Measurements from ENCODE around the gene TALDO1. TPM values are rescaled to one million over a fixed set of nuclear protein-coding genes. Genes with fewer than 3 reads are reported as not detected.

Gene TALDO1
- 100 to 1,000 TPM; 132 to 232 TPM for total RNA-seq

DNA sequence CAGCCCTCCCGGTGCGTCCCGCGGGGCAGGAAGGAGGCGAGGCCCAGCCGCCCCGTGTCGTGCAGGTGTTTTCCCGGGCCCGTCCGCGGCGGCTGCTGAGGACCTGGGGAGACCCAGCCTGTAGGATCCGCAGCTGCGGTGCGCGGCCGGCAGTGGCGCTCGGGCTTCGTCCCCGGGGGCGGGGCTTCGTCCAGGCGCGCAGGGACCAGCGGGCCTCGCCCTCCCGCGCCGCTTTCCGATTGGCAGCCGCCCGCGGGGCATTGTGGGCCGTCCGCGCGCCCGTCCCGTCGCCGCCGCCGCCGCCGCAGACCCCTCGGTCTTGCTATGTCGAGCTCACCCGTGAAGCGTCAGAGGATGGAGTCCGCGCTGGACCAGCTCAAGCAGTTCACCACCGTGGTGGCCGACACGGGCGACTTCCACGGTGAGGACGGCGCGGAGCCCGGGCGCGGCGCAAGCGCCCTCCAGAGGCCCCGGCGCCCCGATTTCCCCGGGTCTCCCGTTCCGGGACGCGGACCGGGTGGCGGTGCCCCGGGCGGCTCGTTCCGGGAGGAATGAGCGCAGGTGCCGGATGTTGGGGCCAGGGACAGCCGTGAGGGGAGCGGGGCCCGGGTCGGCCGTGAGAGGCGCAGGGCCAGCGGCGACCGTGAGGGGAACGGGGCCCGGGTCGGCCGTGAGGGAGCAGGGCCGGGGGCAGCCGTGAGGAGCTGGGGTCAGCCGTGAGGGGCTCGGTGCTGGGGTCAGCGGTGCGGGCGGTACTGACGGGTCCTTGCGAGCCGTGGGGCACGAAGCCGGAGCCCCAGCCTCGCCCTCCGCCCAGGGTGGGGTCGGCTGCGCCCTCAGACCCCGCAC, at the start of gene TALDO1:
Gene TALDO1, plus strand, starts transcription at position 307 of the 849 bp plus-strand sequence. Its CDS starts 18 bp downstream, at position 325.
- Histone ChIP-seq H3K4me3 (peak within 1 kb of the TSS; percentile 90), H3K4me1 (ENCODE audit: control insufficient read depth in 1 of 2, low read depth in 2 of 2) (peaks cover 19 to 32% of the 10 kb centered on the region in 2 donors), H3K9me3 (no peaks in the 10 kb centered on the region), H3K36me3 (no peaks in the 10 kb centered on the region), H3K27me3 (replicated peaks; ENCODE audit: insufficient read depth) (no peaks in the 10 kb centered on the region), H3K27ac (peak within 1 kb of the TSS; percentile 86 to 93)
- TF ChIP-seq, protein P1, sequence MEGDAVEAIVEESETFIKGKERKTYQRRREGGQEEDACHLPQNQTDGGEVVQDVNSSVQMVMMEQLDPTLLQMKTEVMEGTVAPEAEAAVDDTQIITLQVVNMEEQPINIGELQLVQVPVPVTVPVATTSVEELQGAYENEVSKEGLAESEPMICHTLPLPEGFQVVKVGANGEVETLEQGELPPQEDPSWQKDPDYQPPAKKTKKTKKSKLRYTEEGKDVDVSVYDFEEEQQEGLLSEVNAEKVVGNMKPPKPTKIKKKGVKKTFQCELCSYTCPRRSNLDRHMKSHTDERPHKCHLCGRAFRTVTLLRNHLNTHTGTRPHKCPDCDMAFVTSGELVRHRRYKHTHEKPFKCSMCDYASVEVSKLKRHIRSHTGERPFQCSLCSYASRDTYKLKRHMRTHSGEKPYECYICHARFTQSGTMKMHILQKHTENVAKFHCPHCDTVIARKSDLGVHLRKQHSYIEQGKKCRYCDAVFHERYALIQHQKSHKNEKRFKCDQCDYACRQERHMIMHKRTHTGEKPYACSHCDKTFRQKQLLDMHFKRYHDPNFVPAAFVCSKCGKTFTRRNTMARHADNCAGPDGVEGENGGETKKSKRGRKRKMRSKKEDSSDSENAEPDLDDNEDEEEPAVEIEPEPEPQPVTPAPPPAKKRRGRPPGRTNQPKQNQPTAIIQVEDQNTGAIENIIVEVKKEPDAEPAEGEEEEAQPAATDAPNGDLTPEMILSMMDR (IDR thresholded peaks at IDR 0.05) = no peak
- ATAC-seq (ENCODE audit: insufficient number of reproducible peaks, low FRiP score, low read depth) (peak; percentile 73), DNase-seq (ENCODE audit: low spot score) (peak; percentile 56)

DNA sequence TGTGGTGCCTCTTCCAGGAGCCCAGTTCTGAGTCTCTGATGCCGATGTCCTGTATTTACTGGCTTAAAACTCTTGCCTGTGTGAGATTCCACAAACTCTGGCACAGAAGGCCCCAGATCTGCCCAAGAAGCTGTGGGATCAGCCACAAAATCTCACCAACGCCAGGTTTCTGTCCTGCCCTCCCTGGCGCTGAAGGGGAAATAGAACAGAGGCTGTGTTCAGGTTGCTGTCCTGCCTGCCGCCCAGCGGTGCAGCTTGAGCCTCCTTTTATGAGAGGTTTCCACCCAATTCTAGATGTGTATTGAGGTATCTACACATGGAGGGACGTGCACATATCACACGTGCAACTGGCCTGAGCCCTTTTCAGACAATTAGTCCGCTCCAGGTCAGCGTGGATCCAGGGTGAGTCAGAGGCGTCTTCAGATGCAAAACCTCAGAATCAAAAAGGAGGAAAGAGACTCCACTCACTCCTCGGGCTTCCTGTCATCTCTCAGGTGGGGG, 49.4 kb upstream of the TALDO1 start:
- H3K4me1 ChIP-seq (ENCODE audit: control insufficient read depth in 1 of 2, low read depth in 2 of 2) = peaks cover 28 to 48% of the 10 kb centered on the region in 2 donors

GRCh38 chr11:698493-699115, 48.7 kb upstream of the TALDO1 start:
- Histone ChIP-seq H3K36me3 (peaks cover 8% of the 10 kb centered on the region), H3K9me3 (no peaks in the 10 kb centered on the region), H3K27ac (peak overlapping the region in 1 of 2 donors; percentile 99), H3K4me3 (no peak overlapping the region), H3K4me1 (ENCODE audit: control insufficient read depth in 1 of 2, low read depth in 2 of 2) (peaks cover 31 to 48% of the 10 kb centered on the region in 2 donors), H3K27me3 (replicated peaks; ENCODE audit: insufficient read depth) (no peaks in the 10 kb centered on the region)
- ATAC-seq (ENCODE audit: insufficient number of reproducible peaks, low FRiP score, low read depth) = no peak
- DNase-seq (ENCODE audit: low spot score) = no peak
- TF ChIP-seq, protein P1 (IDR thresholded peaks at IDR 0.05) = no peak

More for the DNA sequence above, 49.4 kb upstream of the TALDO1 start:
- H3K36me3 ChIP-seq = peaks cover 8% of the 10 kb centered on the region
- H3K4me3 ChIP-seq = peak overlapping the region; percentile 97
- H3K27me3 ChIP-seq (replicated peaks; ENCODE audit: insufficient read depth) = no peaks in the 10 kb centered on the region
- DNase-seq (ENCODE audit: low spot score) = no peak
- no peaks in the 10 kb centered on the region for H3K9me3 ChIP-seq
- peak overlapping the region; percentile 70 to 99 for H3K27ac ChIP-seq
- ATAC-seq (ENCODE audit: insufficient number of reproducible peaks, low FRiP score, low read depth) = no peak
- TF ChIP-seq, protein P1 (IDR thresholded peaks at IDR 0.05) = no peak

DNA sequence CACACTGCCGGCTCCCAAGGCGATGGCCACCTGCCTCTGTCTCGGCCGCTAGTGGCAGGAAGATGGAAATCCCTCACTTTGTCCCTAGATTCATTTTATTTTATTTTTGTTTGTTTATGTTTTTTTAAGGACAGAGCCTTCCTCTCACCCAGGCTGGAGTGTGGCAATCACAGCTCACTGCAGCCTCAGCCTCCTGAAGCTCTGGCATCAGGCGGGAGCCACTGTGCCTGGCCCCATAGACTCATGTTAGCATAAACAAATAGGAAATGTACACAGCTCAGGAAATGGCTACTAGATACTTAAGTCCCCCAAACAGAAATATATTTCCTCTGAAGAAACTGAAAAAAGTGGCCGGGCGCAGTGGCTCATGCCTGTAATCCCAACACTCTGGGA, 48.2 kb upstream of the TALDO1 start:
- Histone ChIP-seq H3K4me3 (no peak overlapping the region), H3K36me3 (peaks cover 8% of the 10 kb centered on the region), H3K9me3 (no peaks in the 10 kb centered on the region), H3K27ac (peak overlapping the region in 1 of 2 donors; percentile 99), H3K27me3 (replicated peaks; ENCODE audit: insufficient read depth) (no peaks in the 10 kb centered on the region), H3K4me1 (ENCODE audit: control insufficient read depth in 1 of 2, low read depth in 2 of 2) (peaks cover 28 to 45% of the 10 kb centered on the region in 2 donors)
- no peak for DNase-seq (ENCODE audit: low spot score)
- TF ChIP-seq, protein P1 (IDR thresholded peaks at IDR 0.05) = no peak
- no peak for ATAC-seq (ENCODE audit: insufficient number of reproducible peaks, low FRiP score, low read depth)

DNA sequence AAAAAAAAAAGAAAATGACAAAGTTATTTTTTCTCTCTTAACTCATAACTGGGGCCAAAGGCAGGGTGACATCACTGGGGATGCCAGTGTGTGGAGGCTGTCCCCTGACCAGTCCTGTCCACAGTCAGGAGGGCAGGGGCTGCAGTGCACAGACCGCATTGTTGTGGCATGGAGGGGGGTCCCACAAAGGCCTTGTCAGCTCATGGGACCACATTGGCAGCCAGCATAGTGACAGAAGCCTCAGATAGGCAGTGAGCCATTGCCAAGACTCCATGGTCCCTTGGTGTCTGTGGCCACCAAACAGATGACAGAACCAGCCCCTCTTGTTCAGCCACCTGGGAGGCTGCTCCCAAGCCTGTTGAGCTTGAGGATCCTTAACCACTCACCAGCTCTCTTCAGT, 47.5 kb upstream of the TALDO1 start:
- ATAC-seq (ENCODE audit: insufficient number of reproducible peaks, low FRiP score, low read depth) (no peak), DNase-seq (ENCODE audit: low spot score) (no peak)
- Histone ChIP-seq H3K27me3 (replicated peaks; ENCODE audit: insufficient read depth) (no peaks in the 10 kb centered on the region), H3K36me3 (peaks cover 8% of the 10 kb centered on the region), H3K9me3 (no peaks in the 10 kb centered on the region), H3K4me3 (no peak overlapping the region), H3K4me1 (ENCODE audit: control insufficient read depth in 1 of 2, low read depth in 2 of 2) (peaks cover 25 to 49% of the 10 kb centered on the region in 2 donors), H3K27ac (peak overlapping the region in 1 of 2 donors; percentile 99)
- TF ChIP-seq, protein P1 (IDR thresholded peaks at IDR 0.05) = no peak

Data from thoracic aorta (tissue), 2 donors.